ENCODE results near the gene MIA2. TPM values are rescaled to one million over a fixed set of nuclear protein-coding genes. Genes with fewer than 3 reads are reported as not detected.

MIA2 gene
- total and polyA plus RNA-seq, 2 donors (not counting 1 experiment from before 2014, with no cell fraction given): 11.5 to 27.1 TPM

- Histone ChIP-seq H4K20me1 (ENCODE audit: control insufficient read depth, insufficient read depth, low read length, poor library complexity, severe bottlenecking) (peaks cover 16% of the 10 kb centered on the region), H3K27ac (ENCODE audit: low read length in 2 of 2) (no peak overlapping the region), H3K4me3 (ENCODE audit: control extremely low read depth in 1 of 5, extremely low read depth in 1 of 5, insufficient read depth in 1 of 5, low read depth in 2 of 5, low read length in 4 of 5) (no peak overlapping the region), H3K36me3 (replicated peaks in 1 of 2; ENCODE audit: control extremely low read depth in 1 of 2, control insufficient read depth in 1 of 2, extremely low read depth in 1 of 2, insufficient read depth in 2 of 2, low read length in 1 of 2) (peaks cover 11 to 25% of the 10 kb centered on the region in 2 experiments), H3K4me2 (replicated peaks; ENCODE audit: low read depth, low read length, poor library complexity, severe bottlenecking) (no peak overlapping the region), H2AFZ (ENCODE audit: insufficient read depth, low read depth, low read length, poor library complexity, severe bottlenecking) (no peak overlapping the region), H3K27me3 (replicated peaks in 1 of 4; ENCODE audit: control extremely low read depth in 1 of 4, control insufficient read depth in 3 of 4, insufficient read depth in 4 of 4, low read length in 3 of 4) (no peaks in the 10 kb centered on the region), H3K9me3 (ENCODE audit: control extremely low read depth in 1 of 3, control insufficient read depth in 2 of 3, insufficient read depth in 1 of 3, low read length in 2 of 3) (peaks cover 13 to 22% (median 21%) of the 10 kb centered on the region in 3 donors), H3K9ac (ENCODE audit: low read length) (no peak overlapping the region), H3K79me2 (ENCODE audit: control insufficient read depth, insufficient read depth, low read length) (peaks cover 19% of the 10 kb centered on the region), H3K4me1 (ENCODE audit: control insufficient read depth in 2 of 2, insufficient read depth in 2 of 2, low read length in 2 of 2) (no peaks in the 10 kb centered on the region)
- Mint-ChIP-seq H3K4me1 (no peaks in the 10 kb centered on the region), H3K27me3 (no peaks in the 10 kb centered on the region), H3K4me3 (no peak overlapping the region), H3K9me3 (ENCODE audit: insufficient read depth) (peaks cover 5% of the 10 kb centered on the region), H3K27ac (no peak overlapping the region)
- 95% methylated on average over 10 of the region's 10 CpGs for WGBS (ENCODE audit: insufficient coverage)
- TF ChIP-seq EZH2 (IDR thresholded peaks at IDR 0.05; ENCODE audit: borderline replicate concordance, insufficient read depth, low read depth, low read length, poor library complexity, severe bottlenecking): no peak
- no peak for TF ChIP-seq CTCF (IDR thresholded peaks at IDR 0.05)
- ChIA-PET POLR2A (no interaction called here), CTCF (no interaction called here)
- intact Hi-C loops (cut with micrococcal nuclease): no loop called here
- ATAC-seq (ENCODE audit: low read depth): no peak
- no peak for DNase-seq
These were observed 133.0 kb downstream of the MIA2 start for GRCh38 chr14:39366460-39367386.

- POLR2A ChIA-PET: no interaction called here
- ATAC-seq (ENCODE audit: low read depth): no peak
- CTCF ChIA-PET: no interaction called here
These were observed 133.7 kb downstream of the MIA2 start for GRCh38 chr14:39367387-39367751.

More at GRCh38 chr14:39367387-39367751, 133.7 kb downstream of the MIA2 start:
- Histone ChIP-seq H3K4me3 (ENCODE audit: control extremely low read depth in 1 of 5, extremely low read depth in 1 of 5, insufficient read depth in 1 of 5, low read depth in 2 of 5, low read length in 4 of 5) (no peak overlapping the region), H3K4me2 (replicated peaks; ENCODE audit: low read depth, low read length, poor library complexity, severe bottlenecking) (no peak overlapping the region), H3K79me2 (ENCODE audit: control insufficient read depth, insufficient read depth, low read length) (peaks cover 19% of the 10 kb centered on the region), H2AFZ (ENCODE audit: insufficient read depth, low read depth, low read length, poor library complexity, severe bottlenecking) (no peak overlapping the region), H3K4me1 (ENCODE audit: control insufficient read depth in 2 of 2, insufficient read depth in 2 of 2, low read length in 2 of 2) (no peaks in the 10 kb centered on the region), H3K36me3 (replicated peaks in 1 of 2; ENCODE audit: control extremely low read depth in 1 of 2, control insufficient read depth in 1 of 2, extremely low read depth in 1 of 2, insufficient read depth in 2 of 2, low read length in 1 of 2) (peaks cover 11 to 24% of the 10 kb centered on the region in 2 experiments), H3K27ac (ENCODE audit: low read length in 2 of 2) (no peak overlapping the region), H3K9me3 (ENCODE audit: control extremely low read depth in 1 of 3, control insufficient read depth in 2 of 3, insufficient read depth in 1 of 3, low read length in 2 of 3) (peaks cover 11 to 22% (median 21%) of the 10 kb centered on the region in 3 donors), H4K20me1 (ENCODE audit: control insufficient read depth, insufficient read depth, low read length, poor library complexity, severe bottlenecking) (peaks cover 16% of the 10 kb centered on the region), H3K27me3 (replicated peaks in 1 of 4; ENCODE audit: control extremely low read depth in 1 of 4, control insufficient read depth in 3 of 4, insufficient read depth in 4 of 4, low read length in 3 of 4) (no peaks in the 10 kb centered on the region), H3K9ac (ENCODE audit: low read length) (no peak overlapping the region)
- no peak for DNase-seq
- H3K27ac Mint-ChIP-seq: no peak overlapping the region
- 100% methylated on average over 2 of the region's 2 CpGs for WGBS (ENCODE audit: insufficient coverage)
- H3K27me3 Mint-ChIP-seq: no peaks in the 10 kb centered on the region
- peaks cover 5% of the 10 kb centered on the region for H3K9me3 Mint-ChIP-seq (ENCODE audit: insufficient read depth)
- intact Hi-C loops (cut with micrococcal nuclease): no loop called here
- TF ChIP-seq EZH2 (IDR thresholded peaks at IDR 0.05; ENCODE audit: borderline replicate concordance, insufficient read depth, low read depth, low read length, poor library complexity, severe bottlenecking) (no peak), CTCF (IDR thresholded peaks at IDR 0.05) (no peak)
- no peaks in the 10 kb centered on the region for H3K4me1 Mint-ChIP-seq
- H3K4me3 Mint-ChIP-seq: no peak overlapping the region
